ENCODE results near the gene CTDSP1.

The CTDSP1 gene

GRCh38 chr2:218405086-218405745 is 5.5 kb downstream of the CTDSP1 start:
- no peak for TF ChIP-seq YY1 (IDR thresholded peaks at IDR 0.05; ENCODE audit: insufficient read depth, insufficient read length)
- no peak for TF ChIP-seq ZNF274 (IDR thresholded peaks at IDR 0.05; ENCODE audit: low read depth, low read length)
- no peak for TF ChIP-seq SUZ12 (IDR thresholded peaks at IDR 0.05; ENCODE audit: extremely low read depth, insufficient read depth, insufficient read length)
- H3K4me3 ChIP-seq (ENCODE audit: insufficient read length, low read depth), result peak overlapping the region; percentile 48
- H3K9ac ChIP-seq (ENCODE audit: insufficient read length, low read depth), result peak overlapping the region; percentile 72
- no peak for DNase-seq (ENCODE audit: low read depth, low spot score)
- H3K4me1 ChIP-seq (ENCODE audit: insufficient read depth, insufficient read length), result peaks cover 23% of the 10 kb centered on the region
- H3K36me3 ChIP-seq (ENCODE audit: insufficient read depth, insufficient read length, low read length), result peaks cover 39% of the 10 kb centered on the region
- no peaks in the 10 kb centered on the region for H3K27me3 ChIP-seq (ENCODE audit: insufficient read depth, insufficient read length)
- H3K9me3 ChIP-seq (ENCODE audit: insufficient read depth, low read length), result no peaks in the 10 kb centered on the region

- Histone ChIP-seq H3K4me1 (ENCODE audit: insufficient read depth, insufficient read length) (peaks cover 23% of the 10 kb centered on the region), H3K9me3 (ENCODE audit: insufficient read depth, low read length) (no peaks in the 10 kb centered on the region), H3K4me3 (ENCODE audit: insufficient read length, low read depth) (peak overlapping the region; percentile 48), H3K9ac (ENCODE audit: insufficient read length, low read depth) (peak overlapping the region; percentile 72), H3K27me3 (ENCODE audit: insufficient read depth, insufficient read length) (no peaks in the 10 kb centered on the region), H3K36me3 (ENCODE audit: insufficient read depth, insufficient read length, low read length) (peaks cover 39% of the 10 kb centered on the region)
- no peak for TF ChIP-seq ZNF274 (IDR thresholded peaks at IDR 0.05; ENCODE audit: low read depth, low read length)
- no peak for TF ChIP-seq SUZ12 (IDR thresholded peaks at IDR 0.05; ENCODE audit: extremely low read depth, insufficient read depth, insufficient read length)
- TF ChIP-seq YY1 (IDR thresholded peaks at IDR 0.05; ENCODE audit: insufficient read depth, insufficient read length), result no peak
- DNase-seq (ENCODE audit: low read depth, low spot score), result no peak
These were observed 6.1 kb downstream of the CTDSP1 start for GRCh38 chr2:218405746-218406208.

GRCh38 chr2:218406209-218406948 is 6.7 kb downstream of the CTDSP1 start:
- TF ChIP-seq YY1 (IDR thresholded peaks at IDR 0.05; ENCODE audit: insufficient read depth, insufficient read length) (no peak), SUZ12 (IDR thresholded peaks at IDR 0.05; ENCODE audit: extremely low read depth, insufficient read depth, insufficient read length) (no peak), ZNF274 (IDR thresholded peaks at IDR 0.05; ENCODE audit: low read depth, low read length) (no peak)
- H3K4me1 ChIP-seq (ENCODE audit: insufficient read depth, insufficient read length), result peaks cover 20% of the 10 kb centered on the region
- peak; percentile 92 for DNase-seq (ENCODE audit: low read depth, low spot score)
- H3K9me3 ChIP-seq (ENCODE audit: insufficient read depth, low read length), result no peaks in the 10 kb centered on the region
- peak overlapping the region; percentile 88 for H3K9ac ChIP-seq (ENCODE audit: insufficient read length, low read depth)
- no peaks in the 10 kb centered on the region for H3K27me3 ChIP-seq (ENCODE audit: insufficient read depth, insufficient read length)
- peaks cover 35% of the 10 kb centered on the region for H3K36me3 ChIP-seq (ENCODE audit: insufficient read depth, insufficient read length, low read length)
- H3K4me3 ChIP-seq (ENCODE audit: insufficient read length, low read depth), result peak overlapping the region; percentile 49

DNA sequence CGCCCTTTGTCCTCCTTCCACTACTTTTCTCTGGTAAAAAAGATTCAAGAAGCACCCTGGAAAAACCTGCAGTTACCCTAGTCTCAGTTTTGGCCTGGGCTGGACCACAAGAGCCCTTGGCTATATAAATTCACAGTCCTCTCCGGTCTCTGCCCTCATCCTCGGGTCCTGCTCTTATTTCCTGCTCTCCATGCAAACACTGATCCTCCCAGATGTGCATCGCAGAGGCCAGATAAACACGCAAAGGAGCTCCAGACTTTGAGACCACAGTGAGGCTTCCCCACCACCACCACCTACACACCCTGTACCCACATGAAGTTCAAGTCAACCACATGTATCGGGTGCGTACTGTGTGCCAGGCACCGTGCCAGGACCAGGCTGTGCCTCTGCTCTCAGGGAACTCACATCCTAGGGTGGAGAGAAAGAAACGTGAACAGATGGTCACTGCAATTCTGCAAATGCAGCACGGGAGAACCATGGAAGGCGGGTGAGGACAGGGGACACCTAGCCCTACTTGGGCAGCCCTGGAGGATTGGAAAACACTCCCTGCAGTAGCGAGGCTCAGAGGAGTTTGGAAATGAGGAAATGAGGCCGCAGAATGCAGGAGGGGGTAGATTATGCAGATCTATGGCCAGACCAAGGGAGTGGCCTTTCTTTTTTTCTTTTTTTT is 7.4 kb downstream of the CTDSP1 start:
- no peaks in the 10 kb centered on the region for H3K27me3 ChIP-seq (ENCODE audit: insufficient read depth, insufficient read length)
- peaks cover 28% of the 10 kb centered on the region for H3K36me3 ChIP-seq (ENCODE audit: insufficient read depth, insufficient read length, low read length)
- DNase-seq (ENCODE audit: low read depth, low spot score), result no peak
- no peaks in the 10 kb centered on the region for H3K9me3 ChIP-seq (ENCODE audit: insufficient read depth, low read length)
- peak overlapping the region; percentile 88 for H3K9ac ChIP-seq (ENCODE audit: insufficient read length, low read depth)
- peaks cover 20% of the 10 kb centered on the region for H3K4me1 ChIP-seq (ENCODE audit: insufficient read depth, insufficient read length)
- H3K4me3 ChIP-seq (ENCODE audit: insufficient read length, low read depth), result peak overlapping the region; percentile 49
- TF ChIP-seq SUZ12 (IDR thresholded peaks at IDR 0.05; ENCODE audit: extremely low read depth, insufficient read depth, insufficient read length), result no peak
- no peak for TF ChIP-seq ZNF274 (IDR thresholded peaks at IDR 0.05; ENCODE audit: low read depth, low read length)
- no peak for TF ChIP-seq YY1 (IDR thresholded peaks at IDR 0.05; ENCODE audit: insufficient read depth, insufficient read length)

DNA sequence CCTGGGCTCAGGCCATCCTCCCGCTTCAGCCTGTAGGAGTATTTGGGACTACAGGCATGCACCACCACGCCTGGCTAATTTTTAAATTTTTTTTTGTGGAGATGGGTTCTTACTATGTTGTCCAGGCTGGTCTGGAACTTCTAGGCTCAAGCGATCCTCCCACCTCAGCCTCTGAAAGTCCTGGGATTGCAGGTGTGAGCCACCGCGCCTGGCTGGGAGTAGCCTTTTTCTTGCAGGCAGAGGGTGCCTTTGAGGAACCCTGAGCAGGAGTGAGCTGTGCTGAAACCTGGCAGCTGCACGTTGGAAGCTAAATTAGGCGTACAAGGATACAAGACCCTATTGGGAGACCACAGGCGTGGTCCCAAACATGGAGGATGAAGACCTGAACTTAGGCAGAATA is 8.0 kb downstream of the CTDSP1 start:
- Histone ChIP-seq H3K4me3 (ENCODE audit: insufficient read length, low read depth) (no peak overlapping the region), H3K36me3 (ENCODE audit: insufficient read depth, insufficient read length, low read length) (peaks cover 21% of the 10 kb centered on the region), H3K27me3 (ENCODE audit: insufficient read depth, insufficient read length) (no peaks in the 10 kb centered on the region), H3K9me3 (ENCODE audit: insufficient read depth, low read length) (no peaks in the 10 kb centered on the region), H3K4me1 (ENCODE audit: insufficient read depth, insufficient read length) (peaks cover 20% of the 10 kb centered on the region), H3K9ac (ENCODE audit: insufficient read length, low read depth) (peak overlapping the region; percentile 29)
- DNase-seq (ENCODE audit: low read depth, low spot score), result no peak
- TF ChIP-seq ZNF274 (IDR thresholded peaks at IDR 0.05; ENCODE audit: low read depth, low read length) (no peak), SUZ12 (IDR thresholded peaks at IDR 0.05; ENCODE audit: extremely low read depth, insufficient read depth, insufficient read length) (no peak), YY1 (IDR thresholded peaks at IDR 0.05; ENCODE audit: insufficient read depth, insufficient read length) (no peak)

- DNase-seq (ENCODE audit: low read depth, low spot score), result no peak
- Histone ChIP-seq H3K4me1 (ENCODE audit: insufficient read depth, insufficient read length) (peaks cover 13% of the 10 kb centered on the region), H3K9ac (ENCODE audit: insufficient read length, low read depth) (no peak overlapping the region), H3K4me3 (ENCODE audit: insufficient read length, low read depth) (no peak overlapping the region), H3K9me3 (ENCODE audit: insufficient read depth, low read length) (no peaks in the 10 kb centered on the region), H3K27me3 (ENCODE audit: insufficient read depth, insufficient read length) (no peaks in the 10 kb centered on the region), H3K36me3 (ENCODE audit: insufficient read depth, insufficient read length, low read length) (no peaks in the 10 kb centered on the region)
- TF ChIP-seq ZNF274 (IDR thresholded peaks at IDR 0.05; ENCODE audit: low read depth, low read length), result no peak
- no peak for TF ChIP-seq SUZ12 (IDR thresholded peaks at IDR 0.05; ENCODE audit: extremely low read depth, insufficient read depth, insufficient read length)
- no peak for TF ChIP-seq YY1 (IDR thresholded peaks at IDR 0.05; ENCODE audit: insufficient read depth, insufficient read length)
These were observed 18.7 kb downstream of the CTDSP1 start for GRCh38 chr2:218418321-218418716.

Data from NT2/D1 (cell line).